Rectal smooth muscle tissue (tissue), 1 donor: ENCODE data around the gene BRMS1.
"Not testable (repeated sequence)": the region's sequence is repeated elsewhere in the genome, so short reads cannot be mapped to it uniquely, and the experiment has no call there.

Source experiments
- H3K27ac ChIP-seq: one replicate; pipeline ENCODE4 v1.7.0; 2013; ENCODE audit warnings: low read depth, low read length, inconsistent platforms
- H3K27me3 ChIP-seq: one replicate; pipeline ENCODE4 v1.7.0; 2013; ENCODE audit warnings: low read length; ENCODE audit not compliant: control insufficient read depth, insufficient read depth
- H3K36me3 ChIP-seq: one replicate; pipeline ENCODE4 v1.7.0; 2013; ENCODE audit warnings: low read length; ENCODE audit not compliant: control insufficient read depth, insufficient read depth
- H3K4me1 ChIP-seq: one replicate; pipeline ENCODE4 v1.7.0; 2013; ENCODE audit warnings: low read length; ENCODE audit not compliant: control insufficient read depth, insufficient read depth
- H3K4me3 ChIP-seq: one replicate; pipeline ENCODE4 v1.7.0; 2013; ENCODE audit warnings: low read length
- H3K9ac ChIP-seq: one replicate; pipeline ENCODE4 v1.7.0; 2013; ENCODE audit warnings: low read length

BRMS1 gene

GRCh38 chr11:66321606-66322005, 23.3 kb downstream of the BRMS1 start:
- no peak overlapping the region for H3K27ac ChIP-seq
- no peaks in the 10 kb centered on the region for H3K27me3 ChIP-seq
- H3K9ac ChIP-seq = no peak overlapping the region
- no peaks in the 10 kb centered on the region for H3K36me3 ChIP-seq
- H3K4me3 ChIP-seq = no peak overlapping the region
- H3K4me1 ChIP-seq = peaks cover 9% of the 10 kb centered on the region

GRCh38 chr11:66320748-66321147, 24.2 kb downstream of the BRMS1 start:
- peaks cover 13% of the 10 kb centered on the region for H3K4me1 ChIP-seq
- not testable (repeated sequence) for H3K9ac ChIP-seq, H3K4me3 ChIP-seq, H3K27me3 ChIP-seq, H3K36me3 ChIP-seq, H3K27ac ChIP-seq

DNA sequence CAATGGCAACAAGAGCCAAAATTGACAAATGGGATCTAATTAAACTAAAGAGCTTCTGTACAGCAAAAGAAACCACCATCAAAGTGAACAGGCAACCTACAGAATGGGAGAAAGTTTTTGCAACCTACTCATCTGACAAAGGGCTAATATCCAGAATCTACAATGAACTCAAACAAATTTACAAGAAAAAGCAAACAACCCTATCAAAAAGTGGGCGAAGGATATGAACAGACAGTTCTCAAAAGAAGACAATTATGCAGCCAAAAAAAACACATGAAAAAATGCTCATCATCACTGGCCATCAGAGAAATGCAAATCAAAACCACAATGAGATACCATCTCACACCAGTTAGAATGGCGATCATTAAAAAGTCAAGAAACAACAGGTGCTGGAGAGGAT, 24.6 kb downstream of the BRMS1 start:
- H3K4me1 ChIP-seq = peaks cover 16% of the 10 kb centered on the region
- H3K27me3 ChIP-seq, H3K4me3 ChIP-seq: not testable (repeated sequence)

DNA sequence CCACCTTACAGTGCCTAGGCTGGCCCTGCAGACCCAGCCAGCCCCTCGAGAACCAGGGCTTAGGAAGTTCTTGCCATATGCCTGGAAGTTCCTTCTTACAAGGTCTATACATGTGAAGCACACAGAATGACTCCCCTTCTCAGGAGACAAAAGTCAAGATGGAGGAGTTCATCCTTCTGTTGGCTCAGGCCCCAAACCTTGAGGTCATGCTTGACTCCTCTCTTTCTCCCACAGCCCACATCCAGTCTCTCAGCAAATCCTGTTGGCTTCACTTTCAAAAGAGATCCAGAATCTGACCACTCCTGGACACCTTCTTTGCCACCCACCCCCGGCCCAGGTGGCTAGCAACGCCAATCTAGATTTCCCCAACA, 26.3 kb downstream of the BRMS1 start:
- no peak overlapping the region for H3K9ac ChIP-seq
- no peaks in the 10 kb centered on the region for H3K27me3 ChIP-seq
- H3K36me3 ChIP-seq = no peaks in the 10 kb centered on the region
- no peak overlapping the region for H3K4me3 ChIP-seq
- H3K4me1 ChIP-seq = peaks cover 16% of the 10 kb centered on the region
- no peak overlapping the region for H3K27ac ChIP-seq

More for the DNA sequence above, 24.6 kb downstream of the BRMS1 start:
- H3K36me3 ChIP-seq, H3K27ac ChIP-seq, H3K9ac ChIP-seq: not testable (repeated sequence)

- H3K27ac ChIP-seq = peak overlapping the region; percentile 94
- no peaks in the 10 kb centered on the region for H3K36me3 ChIP-seq
- H3K27me3 ChIP-seq = no peaks in the 10 kb centered on the region
- peak overlapping the region; percentile 50 for H3K4me3 ChIP-seq
- H3K4me1 ChIP-seq = peaks cover 16% of the 10 kb centered on the region
- H3K9ac ChIP-seq = peak overlapping the region; percentile 40
Observed at GRCh38 chr11:66317723-66318599, 26.9 kb downstream of the BRMS1 start.

DNA sequence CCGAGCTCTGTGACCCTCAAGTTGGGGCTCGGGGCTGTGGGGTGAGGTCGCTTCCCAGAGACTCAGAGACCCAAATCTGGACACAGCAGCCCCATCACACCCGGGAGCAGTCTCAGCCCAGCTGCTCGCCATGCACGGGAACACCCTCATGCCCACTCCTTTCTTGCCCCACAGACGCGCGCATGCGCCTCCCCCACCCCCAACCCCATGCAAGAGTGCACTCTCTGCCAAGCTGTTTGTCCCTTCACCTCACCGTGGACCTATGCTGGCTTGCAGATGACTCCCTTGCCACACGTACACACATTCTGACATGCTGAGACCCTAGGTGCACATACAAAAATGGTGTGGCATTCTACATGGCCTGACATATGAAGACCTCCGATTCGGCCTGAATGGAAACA, 27.6 kb downstream of the BRMS1 start:
- peak overlapping the region; percentile 40 for H3K9ac ChIP-seq
- H3K27ac ChIP-seq = peak overlapping the region; percentile 94
- peak overlapping the region; percentile 50 for H3K4me3 ChIP-seq
- H3K27me3 ChIP-seq = no peaks in the 10 kb centered on the region
- H3K36me3 ChIP-seq = no peaks in the 10 kb centered on the region
- peaks cover 16% of the 10 kb centered on the region for H3K4me1 ChIP-seq

GRCh38 chr11:66316849-66317251, 28.1 kb downstream of the BRMS1 start, which contains the start of gene CD248:
Gene CD248 (minus strand): TSS chr11:66317044. CDS start chr11:66317027, 17 bp downstream.
- Histone ChIP-seq H3K27me3 (no peaks in the 10 kb centered on the region), H3K27ac (peak within 1 kb of the TSS; percentile 94), H3K9ac (peak within 1 kb of the TSS; percentile 40), H3K4me1 (peaks cover 16% of the 10 kb centered on the region), H3K4me3 (peak within 1 kb of the TSS; percentile 50), H3K36me3 (no peaks in the 10 kb centered on the region)

DNA sequence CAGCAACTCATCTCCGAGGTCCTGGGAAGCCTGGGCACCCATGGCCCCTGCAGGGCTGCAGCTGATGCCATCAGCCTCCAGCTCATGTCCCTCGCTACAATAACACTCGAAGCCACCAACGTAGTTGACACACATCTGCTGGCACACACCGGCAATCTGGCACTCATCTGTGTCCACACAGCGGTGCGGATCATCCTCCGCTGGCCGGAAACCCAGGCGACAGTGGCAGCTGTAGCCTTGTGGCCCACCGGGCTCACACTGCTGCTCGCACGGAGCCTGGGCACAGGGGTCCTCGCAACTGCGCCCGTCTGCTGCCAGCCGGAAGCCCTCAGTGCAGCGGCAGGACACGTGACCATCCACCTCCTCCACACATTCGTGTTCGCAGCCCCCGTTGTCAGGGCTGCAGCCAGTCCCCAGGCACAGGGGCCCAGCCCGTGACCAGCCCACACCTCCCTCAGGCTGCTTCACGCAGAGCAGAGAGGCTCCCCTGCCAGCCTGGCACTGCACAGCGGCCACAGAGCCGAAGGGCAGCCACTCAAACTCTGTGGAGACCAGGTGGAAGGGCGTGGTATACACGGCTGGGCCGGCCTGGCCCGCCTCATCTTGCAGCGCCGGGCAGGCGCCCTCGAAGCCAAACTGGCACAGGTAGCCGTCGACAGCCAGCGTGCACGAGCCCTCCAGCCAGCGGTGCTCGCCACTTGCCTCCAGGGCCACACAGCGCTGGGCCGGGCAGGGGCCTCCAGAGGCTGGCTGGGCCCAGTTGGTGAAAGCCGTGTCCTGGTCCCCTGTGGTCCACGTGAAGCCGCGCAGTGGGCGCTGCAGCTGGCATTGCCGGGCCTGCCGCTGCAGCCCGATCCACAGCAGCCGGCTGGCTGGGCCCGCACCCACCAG, 28.7 kb downstream of the BRMS1 start:
- peak overlapping the region; percentile 32 for H3K9ac ChIP-seq
- H3K4me1 ChIP-seq = peaks cover 16% of the 10 kb centered on the region
- H3K27ac ChIP-seq = peak overlapping the region; percentile 94
- H3K4me3 ChIP-seq = peak overlapping the region; percentile 47
- H3K36me3 ChIP-seq = no peaks in the 10 kb centered on the region
- no peaks in the 10 kb centered on the region for H3K27me3 ChIP-seq

DNA sequence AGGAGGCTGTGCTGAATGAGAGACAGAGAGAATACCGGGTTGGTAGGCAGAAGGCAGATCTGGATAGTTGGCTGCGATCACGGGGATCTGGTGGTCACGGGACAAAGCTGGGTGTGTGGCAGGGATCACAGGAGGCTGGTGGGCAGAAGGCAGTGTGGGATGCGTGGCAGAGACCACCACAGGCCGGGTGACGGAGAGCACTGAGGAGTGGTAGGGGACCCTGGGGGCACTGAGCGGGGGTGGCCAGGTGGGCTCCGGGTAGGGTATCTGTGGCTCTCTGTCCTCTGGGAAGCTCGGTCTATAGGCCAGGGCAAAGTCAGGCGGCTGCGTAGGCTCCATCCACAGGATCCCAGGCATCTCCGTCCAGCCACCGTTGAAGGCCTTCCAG, 29.4 kb downstream of the BRMS1 start:
- no peak overlapping the region for H3K9ac ChIP-seq
- H3K4me3 ChIP-seq = peak overlapping the region; percentile 47
- H3K36me3 ChIP-seq = no peaks in the 10 kb centered on the region
- H3K27me3 ChIP-seq = no peaks in the 10 kb centered on the region
- H3K4me1 ChIP-seq = peaks cover 16% of the 10 kb centered on the region
- H3K27ac ChIP-seq = no peak overlapping the region

GRCh38 chr11:66314561-66315497, 30.1 kb downstream of the BRMS1 start:
- Histone ChIP-seq H3K4me3 (peak overlapping the region; percentile 47), H3K36me3 (no peaks in the 10 kb centered on the region), H3K4me1 (peaks cover 16% of the 10 kb centered on the region), H3K9ac (no peak overlapping the region), H3K27ac (no peak overlapping the region), H3K27me3 (no peaks in the 10 kb centered on the region)

GRCh38 chr11:66314186-66314501, 30.8 kb downstream of the BRMS1 start:
- peak overlapping the region; percentile 74 for H3K27ac ChIP-seq
- H3K36me3 ChIP-seq = no peaks in the 10 kb centered on the region
- no peaks in the 10 kb centered on the region for H3K27me3 ChIP-seq
- H3K9ac ChIP-seq = no peak overlapping the region
- H3K4me3 ChIP-seq = peak overlapping the region; percentile 26
- H3K4me1 ChIP-seq = peaks cover 16% of the 10 kb centered on the region
